NCI-H2227 (cell line): ENCODE measurements around the gene CRTC1.

Experiments
- DNase-seq: peaks from one replicate; lab custom pipeline; 2025; ENCODE audit not compliant: unreplicated experiment; lab: John Stamatoyannopoulos, UW

Gene CRTC1

DNA sequence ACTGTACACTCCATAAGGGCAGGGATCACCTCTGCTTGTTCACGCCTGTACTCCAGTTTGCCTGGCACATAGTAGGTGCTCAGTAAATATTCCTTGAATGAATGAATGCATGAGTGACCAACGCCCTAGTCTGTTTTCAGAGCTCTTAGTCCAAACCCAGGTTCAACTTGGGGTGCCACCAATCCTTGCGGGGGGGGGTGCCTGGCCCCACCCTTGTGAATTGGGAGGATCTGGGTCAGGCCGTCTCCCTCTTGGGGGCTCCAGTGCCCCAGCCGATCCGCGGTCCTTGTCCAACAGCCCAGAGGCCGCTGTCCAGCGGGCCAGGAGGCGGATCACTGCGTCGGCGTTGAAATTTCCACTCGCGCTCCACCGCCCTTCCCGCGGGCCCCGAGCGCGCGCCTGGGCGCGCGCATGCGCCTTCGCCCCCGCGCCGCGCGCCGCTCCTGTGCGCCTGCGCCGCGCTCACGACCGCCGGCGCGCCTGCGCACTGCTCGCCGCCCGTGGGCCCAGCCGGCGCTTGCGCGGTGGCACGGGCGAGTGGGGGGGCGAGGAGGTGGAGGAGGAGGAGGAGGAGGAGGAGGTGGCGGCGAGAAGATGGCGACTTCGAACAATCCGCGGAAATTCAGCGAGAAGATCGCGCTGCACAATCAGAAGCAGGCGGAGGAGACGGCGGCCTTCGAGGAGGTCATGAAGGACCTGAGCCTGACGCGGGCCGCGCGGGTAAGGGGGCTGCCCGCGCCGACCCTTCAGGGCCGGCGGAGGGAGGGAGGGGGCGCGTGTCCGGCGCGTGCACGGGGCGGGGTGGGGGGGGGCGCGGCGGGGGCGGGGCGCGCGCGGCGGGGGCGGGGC is at the start of gene CRTC1:
Gene CRTC1 (plus strand): TSS at position 572 of the 849 bp plus-strand sequence. CDS start 23 bp downstream, at position 595.
- peak; percentile 87 for DNase-seq

GRCh38 chr19:18634612-18635297 is 48.7 kb upstream of the CRTC1 start:
- peak; percentile 60 for DNase-seq

DNA sequence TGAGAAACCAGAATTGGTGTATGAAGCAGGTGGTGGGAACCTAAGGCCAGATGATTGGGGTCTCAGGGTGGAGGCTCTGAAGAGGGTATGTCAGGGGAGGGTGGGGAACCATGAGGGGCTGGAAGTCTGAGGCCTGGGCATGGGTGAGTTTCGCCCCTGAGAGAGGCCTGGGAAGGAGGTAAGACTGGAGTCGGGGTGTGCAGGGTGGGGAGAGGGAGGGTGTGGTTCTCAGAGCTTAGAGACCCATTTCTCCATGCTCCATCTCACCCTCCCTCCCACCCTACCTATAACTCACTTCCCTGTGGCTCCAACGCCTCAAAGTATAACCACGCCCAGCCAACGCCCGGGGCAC is 47.7 kb upstream of the CRTC1 start:
- DNase-seq, result no peak

GRCh38 chr19:18636183-18636968 is 47.1 kb upstream of the CRTC1 start:
- peak; percentile 93 for DNase-seq

- DNase-seq, result no peak
Measured at GRCh38 chr19:18636969-18637629, 46.4 kb upstream of the CRTC1 start, which contains the start of gene KLHL26. KLHL26 (plus strand) TSS chr19:18637028; CDS start chr19:18637055, 27 bp downstream.

- peak; percentile 10 for DNase-seq
Measured at GRCh38 chr19:18637673-18638630, 45.5 kb upstream of the CRTC1 start.

- no peak for DNase-seq
Measured at GRCh38 chr19:18639706-18640243, 43.7 kb upstream of the CRTC1 start.

DNA sequence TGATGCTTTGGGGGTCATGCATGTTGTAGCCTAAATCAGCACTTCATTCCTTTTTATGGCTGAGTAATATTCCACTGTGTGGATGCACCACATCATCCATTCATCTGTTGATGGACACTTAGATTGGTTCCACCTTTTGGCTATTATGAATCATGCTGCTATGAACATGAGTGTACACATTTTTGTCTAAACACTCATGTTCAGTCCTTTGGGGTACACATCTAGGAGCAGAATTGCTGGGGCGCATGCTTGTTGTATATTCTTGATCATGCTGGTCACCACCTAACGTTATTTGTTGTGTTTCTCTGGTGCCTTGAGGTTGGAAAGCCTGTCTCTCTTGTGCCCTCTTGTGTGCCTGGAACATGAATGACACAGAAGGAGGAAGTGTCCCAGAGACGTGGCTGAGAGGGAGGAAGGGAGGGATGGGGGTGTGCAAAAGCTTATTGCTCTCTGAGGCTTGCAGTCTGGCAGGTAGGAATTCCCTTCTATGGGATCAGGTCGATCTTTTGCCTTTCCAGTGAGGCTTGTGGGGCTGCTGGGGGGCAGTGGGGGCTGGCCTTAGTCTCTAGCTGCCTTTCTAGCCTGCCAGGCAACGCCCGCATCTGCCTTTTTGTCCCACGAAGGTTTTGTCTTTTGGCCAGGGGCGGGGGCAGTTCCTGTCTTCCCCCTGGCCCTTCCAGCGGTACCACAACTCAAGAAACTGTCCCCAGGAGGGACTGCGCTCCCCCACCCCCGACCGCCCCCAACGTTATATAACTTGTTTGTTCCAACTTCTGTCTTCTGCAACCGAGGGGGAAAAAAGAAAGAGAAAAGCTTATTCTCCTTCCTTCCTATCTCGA is 39.1 kb upstream of the CRTC1 start:
- no peak for DNase-seq

DNA sequence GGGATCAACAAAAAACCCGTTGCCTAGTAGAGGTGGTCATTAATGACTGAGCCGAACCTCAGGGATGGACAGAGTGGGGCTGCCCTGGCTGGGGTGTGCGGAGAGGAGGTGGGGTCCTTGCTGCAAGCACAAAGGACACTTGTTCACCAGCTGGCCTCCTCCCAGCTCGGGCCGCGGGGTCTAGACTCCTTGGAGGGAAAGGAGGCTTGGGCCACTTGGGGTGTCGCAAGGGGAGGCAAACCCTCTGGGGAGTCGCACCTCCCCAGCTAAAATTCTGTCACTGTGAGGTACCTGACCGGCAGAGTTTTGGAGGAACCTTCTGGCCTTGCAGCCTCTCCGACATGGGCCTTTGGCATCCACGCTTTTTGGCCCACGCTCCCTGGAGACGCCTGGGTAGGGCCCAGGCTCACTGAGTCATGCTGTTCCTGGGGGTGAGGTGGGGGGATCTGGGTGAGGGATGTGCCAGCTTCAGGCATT is 38.4 kb upstream of the CRTC1 start:
- no peak for DNase-seq

GRCh38 chr19:18646535-18647370 is 36.7 kb upstream of the CRTC1 start:
- DNase-seq, result peak; percentile 55

GRCh38 chr19:18647371-18647767 is 36.1 kb upstream of the CRTC1 start:
- no peak for DNase-seq

GRCh38 chr19:18647807-18648206 is 35.7 kb upstream of the CRTC1 start:
- no peak for DNase-seq

GRCh38 chr19:18648973-18649315 is 34.5 kb upstream of the CRTC1 start:
- no peak for DNase-seq

DNA sequence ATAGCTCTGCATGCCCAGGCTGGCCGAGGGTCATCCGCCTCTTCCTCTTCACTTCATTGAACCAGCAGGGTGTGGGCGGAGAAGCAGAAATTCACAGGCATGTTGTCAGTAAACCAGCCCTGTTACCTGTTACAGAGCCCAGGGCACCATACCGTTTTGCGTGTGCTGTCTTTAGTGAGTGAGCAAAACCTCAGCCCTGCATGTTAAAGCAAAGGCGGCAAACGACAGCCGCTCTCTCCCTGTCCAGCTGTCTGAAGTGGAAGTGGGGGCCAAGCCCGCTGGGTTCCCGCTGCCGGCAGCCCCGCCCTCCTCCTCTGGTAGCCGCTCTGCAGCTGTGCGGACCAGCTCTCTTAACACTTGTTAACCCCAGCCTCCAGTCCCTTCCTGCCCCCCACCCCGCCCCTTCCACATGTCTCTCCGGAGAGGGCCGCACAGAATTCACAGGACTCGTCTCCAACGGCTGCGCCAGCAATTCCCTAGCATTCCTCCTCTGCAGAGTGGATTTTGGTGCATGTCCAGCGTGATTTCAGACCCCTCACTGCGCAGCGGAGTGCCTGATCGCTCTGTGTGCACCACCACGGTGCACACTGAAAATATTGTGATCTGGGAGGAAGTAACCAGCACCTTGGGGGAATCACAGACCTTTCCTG is 34.0 kb upstream of the CRTC1 start:
- DNase-seq, result peak; percentile 74

DNA sequence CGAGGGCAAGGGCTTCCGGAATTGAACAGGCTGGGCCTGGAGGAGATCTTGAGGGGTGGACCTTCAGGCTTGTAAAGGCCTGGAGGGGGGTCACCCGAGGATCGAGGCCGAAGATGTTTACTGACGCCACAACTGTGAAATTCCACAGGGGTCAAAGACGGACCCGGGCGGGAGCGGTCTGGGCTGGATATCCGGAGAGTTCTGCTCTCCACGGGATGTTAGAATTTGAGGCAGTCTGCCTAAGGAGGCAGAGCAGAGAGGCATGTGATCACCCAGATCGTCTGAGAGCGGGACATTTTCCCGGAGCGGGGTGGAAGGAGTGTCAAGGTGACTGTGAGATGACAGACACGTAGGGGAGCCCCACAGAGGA is 33.5 kb upstream of the CRTC1 start:
- no peak for DNase-seq

DNA sequence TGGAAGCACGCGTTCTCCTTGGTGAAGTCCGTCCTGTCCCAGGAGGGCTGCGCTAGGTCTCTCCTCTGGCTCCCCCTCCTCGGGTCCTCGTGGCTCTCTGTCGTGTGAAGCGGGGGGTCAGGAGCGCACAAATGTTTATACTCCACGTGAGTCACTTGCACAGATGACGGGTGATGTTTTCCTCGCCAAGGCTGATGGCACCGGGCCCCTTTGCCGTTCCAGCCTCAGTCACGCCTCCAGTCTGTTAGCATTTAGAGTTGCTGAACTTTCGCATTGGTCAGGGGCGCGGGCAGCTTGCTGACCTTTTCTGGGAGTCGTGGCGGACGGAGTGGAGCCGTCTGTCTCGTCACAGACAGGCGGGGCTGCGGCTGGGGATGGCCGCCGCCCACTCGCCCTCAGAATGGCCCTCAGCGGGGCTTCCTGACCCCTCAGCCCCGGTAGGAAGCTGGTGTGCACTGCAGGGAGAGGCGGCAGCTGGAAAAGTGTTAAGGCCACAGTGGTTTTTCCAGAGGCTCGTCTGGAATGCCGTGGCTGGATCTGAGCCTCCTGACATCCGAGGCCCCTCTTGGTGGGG is 32.9 kb upstream of the CRTC1 start:
- DNase-seq, result no peak

DNA sequence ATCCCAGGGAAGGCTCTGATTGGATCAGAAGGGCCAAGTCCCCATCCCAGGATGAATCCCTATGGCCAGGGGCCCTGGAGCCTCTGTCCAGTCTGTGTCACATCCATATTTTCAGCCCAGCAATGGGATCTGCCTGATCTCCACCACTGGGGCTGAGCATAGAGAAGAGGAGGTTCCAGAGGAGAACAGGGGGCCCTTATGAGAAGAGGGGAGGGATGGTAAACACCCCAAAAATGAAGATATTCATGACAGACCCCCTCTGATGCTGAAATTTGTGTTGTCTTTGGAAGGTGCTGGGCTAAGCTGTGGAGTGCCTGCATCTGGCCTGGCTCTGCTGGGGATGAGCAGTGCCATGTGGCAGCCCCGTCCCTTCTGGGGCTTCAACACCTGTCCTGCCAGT is 32.2 kb upstream of the CRTC1 start:
- DNase-seq, result no peak
